HG03354 (cell line): ENCODE results near the gene MYH7.
"Not testable (repeated sequence)": the region's sequence is repeated elsewhere in the genome, so short reads cannot be mapped to it uniquely, and the experiment has no call there.

Experiments
- ATAC-seq: cut with Tn5 transposase; IDR thresholded peaks from one replicate; pipeline ENCODE4 v1.9.1; 2021; ENCODE audit warnings: mild to moderate bottlenecking; ENCODE audit not compliant: unreplicated experiment, poor library complexity, severe bottlenecking

MYH7 gene

GRCh38 chr14:23411563-23412525 is 23.6 kb downstream of the MYH7 start:
- ATAC-seq: no peak

- ATAC-seq: no peak
These were observed 25.4 kb downstream of the MYH7 start for GRCh38 chr14:23409966-23410635.

- ATAC-seq: no peak
These were observed 26.0 kb downstream of the MYH7 start for GRCh38 chr14:23409475-23409874.

- ATAC-seq: no peak
These were observed 27.2 kb downstream of the MYH7 start for GRCh38 chr14:23408307-23408630.

GRCh38 chr14:23407516-23408306 is 27.7 kb downstream of the MYH7 start, which contains the start of gene MYH6:
MYH6 (minus strand) TSS chr14:23408273; CDS start chr14:23407223, 1,050 bp downstream.
- ATAC-seq: no peak

GRCh38 chr14:23406725-23407355 is 28.6 kb downstream of the MYH7 start:
- ATAC-seq: no peak

- ATAC-seq: no peak
These were observed 29.2 kb downstream of the MYH7 start for GRCh38 chr14:23406244-23406643.

- ATAC-seq: no peak
These were observed 29.9 kb downstream of the MYH7 start for GRCh38 chr14:23405516-23406025.

- no peak for ATAC-seq
These were observed 30.4 kb downstream of the MYH7 start for GRCh38 chr14:23405096-23405495.

- ATAC-seq: no peak
These were observed 31.0 kb downstream of the MYH7 start for GRCh38 chr14:23404331-23404900.

- ATAC-seq: no peak
These were observed 31.6 kb downstream of the MYH7 start for GRCh38 chr14:23403908-23404307.

GRCh38 chr14:23403139-23403438 is 32.4 kb downstream of the MYH7 start:
- no peak for ATAC-seq

GRCh38 chr14:23402296-23403138 is 32.9 kb downstream of the MYH7 start:
- no peak for ATAC-seq

GRCh38 chr14:23401291-23401690 is 34.2 kb downstream of the MYH7 start:
- no peak for ATAC-seq

GRCh38 chr14:23400496-23401149 is 34.8 kb downstream of the MYH7 start:
- not testable (repeated sequence) for ATAC-seq

GRCh38 chr14:23399591-23399990 is 35.9 kb downstream of the MYH7 start:
- no peak for ATAC-seq

- no peak for ATAC-seq
These were observed 36.3 kb downstream of the MYH7 start for GRCh38 chr14:23399136-23399535.

- no peak for ATAC-seq
These were observed 37.1 kb downstream of the MYH7 start for GRCh38 chr14:23398348-23398747.
